Myocyte (in vitro differentiated cells): ENCODE data around the gene AGAP1. TPM values are rescaled to one million over a fixed set of nuclear protein-coding genes. Genes with fewer than 3 reads are reported as not detected.
"Not testable (repeated sequence)": the region's sequence is repeated elsewhere in the genome, so short reads cannot be mapped to it uniquely, and the experiment has no call there.

Source experiments
- DNase-seq: peaks from one replicate; pipeline ENCODE4 v3.0.0-alpha.2; 2012; ENCODE audit warnings: low read depth
- total RNA-seq: library from RNA; depleted of rRNA; stranded (reverse); fragments of >200 nt; gene quantifications from 2 replicates; pipeline ENCODE4 v1.2.3, GENCODE V29; 2014

AGAP1 gene
- total RNA-seq, 1 donor from 2014 or later = 15.5 TPM

DNA sequence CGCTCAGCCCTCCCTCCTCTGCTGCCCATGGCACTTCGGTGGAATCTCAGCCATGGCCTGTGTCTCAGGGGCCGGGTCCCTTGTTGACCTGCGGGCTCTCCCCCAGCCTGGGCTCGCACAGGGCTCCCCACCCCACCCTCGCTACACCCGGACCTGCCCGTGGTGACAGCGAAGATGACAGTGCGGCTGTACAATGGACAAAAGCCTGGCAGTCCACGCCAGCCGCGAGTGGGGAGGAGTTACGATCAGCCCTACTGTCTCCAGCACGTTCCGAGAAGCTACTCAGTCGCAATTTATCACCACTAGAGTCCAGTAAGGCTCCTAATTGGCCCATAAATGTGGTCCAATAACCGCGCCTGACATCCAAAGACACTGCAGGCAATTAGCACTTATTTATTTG is 642.7 kb downstream of the AGAP1 start:
- no peak for DNase-seq

GRCh38 chr2:236137066-236137465 is 643.2 kb downstream of the AGAP1 start:
- DNase-seq = no peak

GRCh38 chr2:236141616-236142015 is 647.8 kb downstream of the AGAP1 start:
- DNase-seq = not testable (repeated sequence)

GRCh38 chr2:236143811-236144210 is 650.0 kb downstream of the AGAP1 start:
- no peak for DNase-seq

- no peak for DNase-seq
These were observed 652.6 kb downstream of the AGAP1 start for GRCh38 chr2:236146436-236146835.

- no peak for DNase-seq
These were observed 661.6 kb downstream of the AGAP1 start for GRCh38 chr2:236155406-236155805.

DNA sequence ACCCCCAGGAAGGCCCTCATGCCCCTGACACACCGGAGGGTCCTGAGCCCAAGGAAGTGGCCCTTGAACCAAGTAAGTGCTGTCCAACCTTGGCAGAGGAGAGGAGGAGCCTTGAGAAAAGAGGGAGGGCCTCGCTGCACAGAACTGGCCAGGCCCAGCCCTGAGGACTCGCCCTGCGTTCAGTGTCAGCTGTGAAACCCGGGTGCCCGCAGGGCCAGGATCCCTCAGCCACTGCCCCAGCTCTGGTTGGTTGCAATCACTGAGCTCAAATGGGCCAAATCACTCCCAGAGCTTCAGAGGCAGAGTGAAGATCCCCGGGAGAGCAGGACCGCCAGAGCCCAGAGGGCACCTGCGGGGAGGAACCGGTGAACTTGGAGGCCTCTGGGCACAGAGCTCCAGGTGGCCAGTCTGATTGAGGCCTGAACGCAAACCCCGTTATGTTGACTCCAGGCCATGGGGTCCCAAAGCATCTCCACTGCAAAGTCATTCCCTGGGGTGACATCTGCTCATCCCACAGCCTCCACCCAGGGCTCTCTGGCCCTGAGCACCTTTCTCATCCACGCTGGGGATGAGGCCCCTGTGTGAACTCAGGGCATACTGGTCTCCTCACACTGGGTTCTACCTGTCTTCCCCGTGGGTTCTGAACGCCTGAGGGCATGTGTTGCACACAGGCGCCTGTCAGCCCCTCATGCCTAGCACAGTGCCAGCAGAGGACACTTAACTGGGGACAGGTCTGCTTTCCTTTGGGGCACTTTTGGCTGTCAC is 662.4 kb downstream of the AGAP1 start:
- no peak for DNase-seq

DNA sequence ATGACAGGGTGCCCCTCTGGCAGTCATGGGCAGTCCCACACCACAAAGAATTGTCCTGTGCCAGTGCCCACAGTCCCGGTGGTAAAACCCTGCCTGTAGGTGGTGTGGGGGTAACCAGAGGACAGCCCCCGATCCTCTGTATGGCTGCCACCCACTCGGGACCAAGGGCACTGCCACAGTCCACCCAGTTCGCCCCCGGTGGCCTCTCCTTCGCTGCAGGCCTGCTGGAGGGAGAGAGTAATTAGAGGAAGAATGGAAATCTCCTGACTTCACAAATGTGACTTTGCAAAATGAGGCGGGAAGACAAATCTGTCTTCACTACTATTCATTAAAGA is 663.0 kb downstream of the AGAP1 start:
- no peak for DNase-seq

GRCh38 chr2:236157366-236157765 is 663.5 kb downstream of the AGAP1 start:
- no peak for DNase-seq

GRCh38 chr2:236157815-236158498 is 664.1 kb downstream of the AGAP1 start:
- no peak for DNase-seq

GRCh38 chr2:236158969-236159777 is 665.3 kb downstream of the AGAP1 start:
- DNase-seq = no peak

DNA sequence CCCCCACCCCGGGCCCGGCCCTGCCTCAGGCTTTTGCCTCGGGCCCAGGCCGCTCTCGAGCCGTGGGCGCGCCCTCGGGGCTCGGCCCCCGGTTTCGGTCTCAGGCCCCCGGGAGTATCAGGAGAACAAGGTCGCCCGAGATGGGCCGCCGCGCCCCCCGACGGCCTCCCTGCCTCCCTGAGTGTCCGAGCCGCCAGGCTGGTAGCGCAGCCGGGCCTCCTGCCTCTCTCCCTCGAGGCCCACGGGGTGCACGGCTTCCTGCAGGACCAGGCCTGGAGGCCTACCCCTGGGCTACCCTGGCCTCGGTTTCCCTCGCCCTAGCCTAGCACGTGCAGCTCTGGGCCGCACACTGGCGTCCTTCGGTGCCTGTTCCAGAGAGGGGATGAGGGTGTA is 665.9 kb downstream of the AGAP1 start:
- no peak for DNase-seq

- DNase-seq = no peak
These were observed 666.7 kb downstream of the AGAP1 start for GRCh38 chr2:236160366-236161081.

- DNase-seq = no peak
These were observed 667.2 kb downstream of the AGAP1 start for GRCh38 chr2:236161082-236161462.

DNA sequence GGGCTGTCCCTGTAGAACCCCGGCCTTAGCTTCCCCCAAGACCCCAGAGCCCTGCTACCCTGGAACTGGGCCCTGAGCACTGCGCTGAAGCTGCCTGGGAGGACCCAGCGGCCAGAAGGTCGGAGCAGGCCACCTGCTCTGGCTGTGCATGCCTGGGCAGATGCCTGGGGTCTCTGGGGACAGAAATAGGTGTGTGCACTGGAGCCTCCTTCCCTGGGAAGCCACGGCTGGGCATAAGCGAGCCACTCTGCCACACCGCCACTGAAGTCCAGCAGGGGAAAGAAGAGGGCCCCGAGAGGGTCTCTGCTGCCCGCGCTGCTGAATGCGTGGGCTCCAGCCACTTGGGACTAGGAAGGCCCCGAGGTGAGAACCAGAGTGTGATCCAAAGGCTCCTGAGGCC is 667.7 kb downstream of the AGAP1 start:
- no peak for DNase-seq

DNA sequence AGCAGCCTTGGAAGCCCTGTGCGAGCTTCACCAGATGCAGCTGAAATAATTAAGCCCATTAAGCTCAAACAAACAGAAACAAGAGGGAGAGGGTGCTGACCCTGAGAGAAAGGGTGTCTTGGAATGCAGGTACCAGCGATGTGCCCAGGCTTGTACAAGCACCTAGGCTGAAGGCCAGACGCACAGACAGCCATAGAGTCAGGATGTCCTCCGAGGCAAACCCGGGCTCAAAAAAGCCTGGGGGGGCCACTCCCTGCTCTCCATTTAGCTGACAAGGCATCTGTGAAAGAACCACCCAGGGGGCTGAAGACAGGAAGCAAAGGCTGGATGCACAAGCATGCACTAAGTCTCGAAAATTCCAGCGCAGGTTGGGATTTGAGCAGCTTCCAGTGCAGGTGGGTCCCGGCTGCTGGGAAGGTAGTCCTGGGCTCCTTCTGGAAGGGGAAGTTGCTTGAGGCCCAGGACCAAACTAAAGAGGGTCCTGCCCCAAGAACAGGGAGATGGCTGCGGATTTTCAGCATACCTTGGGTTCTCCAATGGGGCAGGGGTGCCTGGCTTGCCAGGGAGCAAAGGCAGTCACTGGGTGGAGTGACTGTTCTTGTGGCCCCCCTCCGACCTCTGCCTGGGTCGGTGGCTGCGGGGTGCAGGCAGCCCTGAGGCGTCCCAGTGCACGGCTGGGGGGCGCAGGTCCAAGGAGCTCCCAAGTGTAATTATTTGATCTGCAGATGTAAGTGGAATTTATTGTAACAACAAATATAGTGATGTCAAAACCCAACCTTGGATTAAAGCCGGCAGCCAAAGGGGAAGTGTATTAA is 668.4 kb downstream of the AGAP1 start:
- DNase-seq = no peak

DNA sequence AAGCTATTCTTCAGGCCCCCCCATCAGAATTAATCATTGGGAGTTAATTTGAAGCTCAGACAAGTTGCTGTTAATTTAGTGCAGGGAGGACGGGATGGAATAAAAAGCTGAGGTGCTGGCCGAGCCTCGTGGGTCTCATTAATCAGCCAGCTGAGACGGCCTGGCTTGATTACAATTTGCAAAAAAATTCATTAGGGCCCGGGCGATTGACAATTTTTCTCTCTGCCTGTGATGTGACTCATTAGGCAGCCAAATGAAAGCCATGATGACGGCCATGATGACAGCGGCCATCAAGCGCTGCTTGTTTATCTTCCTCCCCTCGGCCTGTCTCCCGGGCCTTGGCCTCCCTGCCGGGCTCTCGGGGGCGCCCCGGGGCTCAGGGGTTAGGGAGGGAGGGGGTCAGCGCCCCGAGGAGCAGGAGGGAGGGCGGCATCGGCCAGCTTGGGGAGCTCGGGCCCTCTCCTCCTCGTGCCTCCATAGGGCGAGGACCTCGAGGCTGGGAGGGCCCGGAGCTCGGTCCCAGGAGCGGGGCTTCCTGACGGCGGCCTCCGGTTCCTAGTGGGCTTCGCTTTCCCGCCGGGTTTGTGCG is 669.1 kb downstream of the AGAP1 start:
- no peak for DNase-seq

- no peak for DNase-seq
These were observed 669.8 kb downstream of the AGAP1 start for GRCh38 chr2:236163471-236164200.

DNA sequence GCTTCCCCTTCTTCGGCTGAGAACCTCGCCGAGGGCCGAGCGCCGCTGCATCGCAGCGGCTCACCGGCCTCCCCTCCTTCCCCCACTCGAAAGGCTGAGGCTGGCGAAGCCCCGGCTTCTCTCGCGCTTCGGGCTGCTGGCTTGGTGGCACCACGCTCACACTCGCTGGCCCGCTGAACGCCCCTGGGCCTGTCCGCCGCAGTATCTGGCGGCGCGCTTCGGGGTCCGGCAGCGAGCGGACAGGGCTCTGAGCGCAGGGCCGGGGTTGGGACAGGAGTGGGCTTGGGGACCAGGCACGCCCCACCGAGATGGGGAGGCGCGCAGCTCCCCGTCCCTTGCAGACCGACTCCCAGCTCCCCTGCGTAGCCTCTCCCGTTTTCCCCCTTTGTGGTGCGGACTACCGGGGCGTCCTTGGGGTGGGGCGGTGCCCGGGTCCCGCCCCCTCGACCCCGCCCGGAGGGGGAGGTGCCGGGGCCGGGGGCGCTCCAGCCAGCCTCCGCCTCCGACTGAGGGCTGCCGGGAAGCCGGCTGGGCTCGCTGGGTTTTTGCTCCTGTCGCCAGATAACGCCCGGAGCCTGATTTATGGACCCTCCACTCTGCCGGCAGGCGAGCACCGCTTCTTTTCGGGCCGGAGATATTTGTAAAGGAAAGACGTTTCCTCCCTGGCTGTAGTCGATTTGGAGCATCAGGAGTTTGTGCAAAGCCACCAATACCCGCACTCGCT is 670.5 kb downstream of the AGAP1 start:
- no peak for DNase-seq
